LNCaP clone FGC (cell line): Measurements from ENCODE around the gene TBXA2R.
A peak's percentile ranks its signal among the peaks of the same experiment; 100 is the strongest.
"Not testable (repeated sequence)": the region's sequence is repeated elsewhere in the genome, so short reads cannot be mapped to it uniquely, and the experiment has no call there.

ENCODE experiments used
- DNase-seq: peaks from one replicate; pipeline ENCODE4 v3.0.0-alpha.2; 2011; ENCODE audit warnings: low read depth
- H3K4me3 ChIP-seq: 2 replicates; pipeline ENCODE4 v1.5.1; 2011; ENCODE audit warnings: mild to moderate bottlenecking, low read depth, low read length, control low read depth
- TF ChIP-seq, protein P1 (sequence below): IDR thresholded peaks from 2 replicates; pipeline ENCODE4 v1.5.1; 2012; ENCODE audit warnings: mild to moderate bottlenecking; ENCODE audit not compliant: control insufficient read depth, insufficient read depth; ENCODE audit errors: extremely low read depth

Gene TBXA2R

DNA sequence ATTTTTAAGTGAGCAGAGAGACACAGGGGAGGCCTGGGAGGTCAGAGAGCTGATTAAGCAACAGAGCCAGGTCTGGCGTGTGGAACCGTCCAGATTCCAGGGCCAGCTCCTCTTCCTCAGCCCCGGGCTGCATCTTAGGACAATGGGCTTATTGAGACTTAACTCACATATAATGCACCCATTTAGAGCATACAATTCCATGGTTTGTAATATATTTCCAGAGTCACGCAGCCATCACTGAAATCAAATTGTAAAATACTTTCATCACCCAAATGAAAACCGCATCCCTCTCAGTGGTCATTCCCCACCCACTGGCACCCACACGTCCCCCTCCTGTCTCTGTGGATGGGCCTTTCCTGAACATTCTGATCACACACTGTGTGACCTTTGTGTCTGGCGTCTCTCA lies 36.1 kb downstream of the TBXA2R start:
- H3K4me3 ChIP-seq, result no peak overlapping the region
- TF ChIP-seq, protein P1, sequence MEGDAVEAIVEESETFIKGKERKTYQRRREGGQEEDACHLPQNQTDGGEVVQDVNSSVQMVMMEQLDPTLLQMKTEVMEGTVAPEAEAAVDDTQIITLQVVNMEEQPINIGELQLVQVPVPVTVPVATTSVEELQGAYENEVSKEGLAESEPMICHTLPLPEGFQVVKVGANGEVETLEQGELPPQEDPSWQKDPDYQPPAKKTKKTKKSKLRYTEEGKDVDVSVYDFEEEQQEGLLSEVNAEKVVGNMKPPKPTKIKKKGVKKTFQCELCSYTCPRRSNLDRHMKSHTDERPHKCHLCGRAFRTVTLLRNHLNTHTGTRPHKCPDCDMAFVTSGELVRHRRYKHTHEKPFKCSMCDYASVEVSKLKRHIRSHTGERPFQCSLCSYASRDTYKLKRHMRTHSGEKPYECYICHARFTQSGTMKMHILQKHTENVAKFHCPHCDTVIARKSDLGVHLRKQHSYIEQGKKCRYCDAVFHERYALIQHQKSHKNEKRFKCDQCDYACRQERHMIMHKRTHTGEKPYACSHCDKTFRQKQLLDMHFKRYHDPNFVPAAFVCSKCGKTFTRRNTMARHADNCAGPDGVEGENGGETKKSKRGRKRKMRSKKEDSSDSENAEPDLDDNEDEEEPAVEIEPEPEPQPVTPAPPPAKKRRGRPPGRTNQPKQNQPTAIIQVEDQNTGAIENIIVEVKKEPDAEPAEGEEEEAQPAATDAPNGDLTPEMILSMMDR, result no peak
- no peak for DNase-seq

DNA sequence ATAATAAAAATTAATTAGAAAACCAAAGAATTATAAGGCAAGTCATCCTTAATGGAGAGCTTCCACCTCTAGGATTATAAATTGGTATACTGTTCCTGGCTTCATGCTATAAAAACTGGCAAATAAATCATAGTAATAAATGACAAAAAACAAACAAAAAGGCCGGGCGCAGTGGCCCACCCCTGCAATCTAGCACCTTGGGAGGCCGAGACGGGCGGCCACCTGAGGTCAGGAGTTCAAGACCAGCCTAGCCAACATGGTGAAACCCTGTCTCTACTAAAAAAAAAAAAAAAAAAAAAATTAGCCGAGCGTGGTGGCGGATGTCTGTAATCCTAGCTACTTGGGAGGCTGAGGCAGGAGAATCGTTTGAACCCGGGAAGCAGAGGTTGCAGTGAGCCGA lies 36.6 kb downstream of the TBXA2R start:
- not testable (repeated sequence) for H3K4me3 ChIP-seq, DNase-seq

DNA sequence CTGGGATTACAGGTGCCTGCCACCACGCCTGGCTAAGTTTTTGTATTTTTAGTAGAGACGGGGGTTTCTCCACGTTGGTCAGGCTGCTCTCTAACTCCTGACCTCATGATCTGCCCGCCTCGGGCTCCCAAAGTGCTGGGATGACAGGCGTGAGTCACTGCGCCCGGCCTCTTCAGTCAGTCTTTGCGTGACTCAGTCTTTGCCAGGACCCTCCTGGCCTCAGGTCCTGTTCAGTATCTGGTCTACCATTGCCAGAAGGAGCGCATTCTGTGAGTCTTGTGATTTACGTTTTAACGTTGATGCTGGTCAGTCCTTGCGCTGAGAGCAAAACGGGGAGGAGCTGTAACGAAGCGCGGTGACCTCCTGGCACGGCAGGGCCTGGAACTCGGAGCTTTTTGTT lies 41.5 kb downstream of the TBXA2R start:
- H3K4me3 ChIP-seq, result no peak overlapping the region
- no peak for DNase-seq
- TF ChIP-seq, protein P1, result no peak

DNA sequence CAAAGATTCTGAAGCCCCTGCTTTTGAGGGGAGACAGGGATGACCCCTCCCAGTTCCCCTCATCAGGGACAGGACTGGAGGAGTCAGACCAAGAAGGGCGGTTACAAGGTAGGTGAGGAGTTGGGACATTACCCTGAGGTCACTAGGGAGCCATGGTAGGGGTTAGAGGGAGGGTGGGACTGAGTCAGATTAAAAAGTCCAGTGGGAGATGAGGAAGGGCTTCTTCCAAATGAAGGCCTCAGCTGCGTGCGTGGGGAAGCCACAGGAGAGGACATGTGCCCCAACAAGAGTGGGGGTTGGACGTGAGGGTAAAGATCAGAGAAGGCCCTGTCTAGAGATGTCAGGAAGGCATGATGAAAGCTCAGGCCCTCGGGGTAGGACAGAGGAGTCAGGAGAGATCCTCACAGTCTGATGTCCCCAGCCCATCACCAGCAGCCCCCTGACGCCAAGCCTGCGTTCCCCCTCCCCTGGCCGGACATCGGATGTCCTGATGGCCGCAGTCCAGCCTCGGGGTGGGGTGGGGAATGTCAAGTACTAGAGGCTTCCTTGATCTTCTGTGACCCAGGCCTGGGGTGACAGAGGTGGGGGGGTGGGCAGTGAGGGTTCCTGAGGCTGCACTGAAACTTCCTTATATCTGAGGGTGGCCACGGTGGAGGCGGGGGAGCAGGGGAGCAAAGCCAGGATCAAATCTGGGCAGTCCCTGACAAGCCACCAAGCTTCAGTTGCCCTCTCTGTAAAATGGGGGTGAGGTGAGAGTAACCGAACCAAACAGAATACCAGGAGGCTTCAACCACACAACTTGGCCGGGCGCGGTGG lies 42.8 kb downstream of the TBXA2R start:
- DNase-seq, result no peak
- TF ChIP-seq, protein P1, result no peak
- H3K4me3 ChIP-seq, result no peak overlapping the region

DNA sequence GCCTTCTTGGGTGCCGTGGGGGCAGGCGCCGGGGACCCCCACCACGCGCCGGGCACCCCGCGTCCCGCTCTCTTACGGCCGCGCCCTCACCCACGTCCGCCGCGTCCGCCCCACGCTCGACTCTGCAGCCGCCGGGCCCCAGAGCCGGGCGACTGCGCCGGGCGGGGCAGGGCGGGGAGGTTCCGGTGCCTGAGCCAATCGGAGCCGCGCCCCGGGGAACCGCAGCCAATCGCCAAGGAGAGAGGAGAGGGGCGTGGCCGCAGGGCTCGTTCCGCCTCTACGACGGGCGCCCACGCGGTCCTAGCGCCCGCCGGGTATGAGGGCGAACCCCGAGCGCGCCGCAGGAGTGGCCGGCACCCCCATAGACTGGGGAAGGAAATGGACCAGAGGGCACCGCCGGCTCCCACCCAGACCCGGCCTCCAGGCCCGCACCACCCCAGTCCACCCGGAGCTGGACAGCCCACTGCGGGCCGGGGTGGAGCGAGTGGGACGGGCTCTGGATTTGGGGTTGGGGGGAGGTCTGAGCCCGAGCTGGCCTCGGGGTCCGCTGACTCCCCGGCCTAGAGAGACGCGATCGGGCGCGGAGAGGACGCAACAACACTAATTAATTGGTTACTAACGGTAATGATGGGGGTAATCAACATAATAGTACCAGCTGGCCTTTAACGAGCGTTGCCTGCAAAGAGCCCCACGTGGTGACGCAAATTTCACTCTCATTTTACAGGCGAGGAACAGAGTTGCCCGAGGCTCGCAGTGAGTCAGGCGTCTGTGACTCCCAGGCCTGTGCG lies 49.0 kb downstream of the TBXA2R start, which contains the start of gene MFSD12:
Gene MFSD12, minus strand, starts transcription at position 126 of the 788 bp plus-strand sequence. CDS start 183 bp downstream, outside the sequence.
- peak within 1 kb of the TSS; percentile 89 for H3K4me3 ChIP-seq
- peak; percentile 50 for DNase-seq
- TF ChIP-seq, protein P1, result no peak

DNA sequence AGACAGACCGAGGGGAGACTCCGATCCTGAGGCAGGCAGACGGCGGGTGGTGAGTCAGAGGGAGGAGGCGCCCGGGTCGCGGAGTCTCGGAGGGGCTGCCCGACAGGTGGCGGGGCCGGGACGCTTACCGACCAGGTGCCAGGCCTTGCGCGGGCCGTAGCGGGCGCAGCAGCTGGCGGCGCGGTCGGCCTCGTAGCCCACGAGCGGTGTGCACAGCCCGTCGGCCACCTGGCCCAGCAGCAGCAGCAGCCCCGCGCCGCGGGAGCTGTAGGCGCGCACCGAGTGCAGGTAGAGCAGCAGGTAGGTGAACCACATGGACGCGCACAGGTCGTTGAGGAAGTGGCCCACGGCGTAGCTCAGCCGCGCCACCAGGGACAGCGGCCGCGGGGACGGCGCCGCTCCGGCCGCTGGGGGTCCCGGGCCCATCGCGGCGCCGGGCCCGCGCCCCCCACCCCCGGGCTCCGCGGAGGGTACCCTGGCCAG lies 49.7 kb downstream of the TBXA2R start:
- peak overlapping the region; percentile 89 for H3K4me3 ChIP-seq
- DNase-seq, result no peak

More for the DNA sequence above, 49.7 kb downstream of the TBXA2R start:
- TF ChIP-seq, protein P1, result 0 out of 2 replicates have a peak, but pooled peaks have one; percentile 2
